ENCODE results near the gene ACAP3.
A peak's percentile ranks its signal among the peaks of the same experiment; 100 is the strongest.

The ACAP3 gene

DNA sequence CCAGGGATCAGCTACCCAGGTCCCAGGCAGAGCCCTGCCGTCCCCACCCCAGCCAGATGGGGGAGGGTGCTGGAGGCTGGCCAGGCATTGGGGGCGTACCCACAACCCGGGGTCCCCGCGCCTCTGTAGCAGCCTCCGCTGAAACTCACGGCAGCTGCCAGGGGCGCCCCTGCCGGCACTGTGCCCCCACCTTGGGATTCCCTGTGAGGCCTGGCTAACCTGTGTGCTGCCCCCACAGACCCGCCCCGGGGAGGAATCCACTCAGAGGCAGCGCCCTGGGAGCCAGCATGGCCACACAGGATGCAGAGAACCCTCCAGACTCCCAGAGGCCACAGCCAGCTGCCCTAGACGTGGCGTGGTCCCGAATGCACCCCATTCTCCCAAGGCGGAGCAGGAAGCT, 37.7 kb upstream of the ACAP3 start:
- no peak for DNase-seq
- ATAC-seq, result no peak

- DNase-seq (peak; percentile 69), ATAC-seq (peak; percentile 77)
Observed at GRCh38 chr1:1344655-1345361, 37.1 kb upstream of the ACAP3 start.

GRCh38 chr1:1343811-1344421, 36.2 kb upstream of the ACAP3 start:
- no peak for ATAC-seq

DNA sequence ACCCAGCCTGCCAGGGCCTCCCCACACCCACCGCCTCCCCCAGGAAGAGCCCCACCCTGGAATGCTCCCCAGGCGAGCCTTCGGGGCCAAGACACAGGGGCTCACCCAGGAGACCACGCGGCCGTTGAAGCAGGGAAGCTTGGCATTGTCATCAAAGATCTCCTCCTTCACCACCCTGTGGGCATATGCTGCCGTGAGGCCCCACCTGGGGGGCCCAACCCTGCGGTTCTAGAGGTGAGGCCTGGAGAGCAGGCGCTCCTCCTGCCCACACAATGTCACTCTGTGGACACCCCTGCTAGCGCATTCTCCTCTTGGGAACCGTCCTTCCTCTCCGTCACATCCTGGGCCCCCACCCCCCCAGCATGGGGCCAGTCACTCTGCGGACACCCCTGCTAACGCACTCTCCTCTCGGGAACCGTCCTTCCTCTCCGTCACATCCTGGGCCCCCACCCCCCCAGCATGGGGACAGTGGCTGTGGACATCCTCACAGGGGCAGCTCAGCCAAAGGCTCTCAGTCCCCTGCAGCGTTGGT, 34.9 kb upstream of the ACAP3 start:
- no peak for ATAC-seq
- no peak for DNase-seq

More at GRCh38 chr1:1343811-1344421, 36.2 kb upstream of the ACAP3 start:
- DNase-seq, result no peak

GRCh38 chr1:1342061-1342562, 34.4 kb upstream of the ACAP3 start:
- ATAC-seq (no peak), DNase-seq (no peak)

- no peak for DNase-seq
Observed at GRCh38 chr1:1341549-1342021, 33.9 kb upstream of the ACAP3 start.

GRCh38 chr1:1340791-1341548, 33.2 kb upstream of the ACAP3 start:
- ATAC-seq, result no peak
- no peak for DNase-seq

More at GRCh38 chr1:1341549-1342021, 33.9 kb upstream of the ACAP3 start:
- no peak for ATAC-seq

- no peak for ATAC-seq
Observed at GRCh38 chr1:1340185-1340584, 32.5 kb upstream of the ACAP3 start.

GRCh38 chr1:1338278-1338677, 30.5 kb upstream of the ACAP3 start:
- DNase-seq (no peak), ATAC-seq (no peak)

More at GRCh38 chr1:1340185-1340584, 32.5 kb upstream of the ACAP3 start:
- no peak for DNase-seq

- DNase-seq (peak; percentile 65), ATAC-seq (no peak)
Observed at GRCh38 chr1:1337793-1338147, 30.0 kb upstream of the ACAP3 start.

DNA sequence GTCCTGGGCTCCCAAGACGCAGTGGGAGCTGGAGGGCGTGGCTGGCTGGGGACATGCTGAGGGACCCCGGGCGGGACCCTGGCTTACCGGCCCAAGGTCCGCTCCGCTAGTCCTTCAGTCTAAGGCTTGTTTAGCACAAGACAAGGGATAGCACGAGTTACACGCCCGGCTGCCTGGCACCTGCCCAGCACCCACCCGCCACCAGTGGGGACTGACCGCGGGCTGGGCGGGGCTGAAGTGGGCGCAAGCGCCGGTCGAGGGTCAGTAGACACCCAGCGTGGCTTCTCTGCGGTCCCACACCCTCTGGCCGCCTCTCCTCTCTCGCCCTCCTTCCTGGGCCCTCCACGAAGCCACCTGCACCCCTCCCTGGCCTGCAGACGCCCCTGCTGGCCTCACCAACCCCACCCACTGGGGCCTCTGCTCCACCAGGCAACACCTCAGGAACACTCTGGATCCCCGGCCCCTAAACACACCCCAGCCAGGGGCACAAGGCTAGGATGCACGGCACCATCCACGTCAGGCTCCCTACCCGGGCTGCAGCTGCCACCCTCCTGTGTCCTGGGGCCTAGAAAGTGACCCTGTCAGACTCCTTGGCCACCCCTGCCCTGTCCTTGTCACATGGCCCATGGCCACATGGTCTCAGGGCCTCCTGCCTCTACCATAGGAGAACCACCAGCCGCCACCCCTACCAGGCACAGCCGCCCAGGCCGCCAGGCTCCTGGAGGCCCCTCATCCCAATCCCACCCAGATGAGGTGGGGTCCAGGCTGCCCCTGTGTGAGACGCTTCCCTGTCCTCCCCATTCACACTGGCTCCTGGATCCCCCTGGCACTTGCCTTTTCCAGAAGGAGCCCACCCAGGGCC, 29.4 kb upstream of the ACAP3 start:
- DNase-seq (no peak), ATAC-seq (no peak)

GRCh38 chr1:1336446-1336845, 28.7 kb upstream of the ACAP3 start:
- ATAC-seq, result no peak
- DNase-seq, result no peak

- ATAC-seq (no peak), DNase-seq (no peak)
Observed at GRCh38 chr1:1335792-1336248, 28.1 kb upstream of the ACAP3 start.

GRCh38 chr1:1335283-1335682, 27.6 kb upstream of the ACAP3 start:
- ATAC-seq (no peak), DNase-seq (no peak)

DNA sequence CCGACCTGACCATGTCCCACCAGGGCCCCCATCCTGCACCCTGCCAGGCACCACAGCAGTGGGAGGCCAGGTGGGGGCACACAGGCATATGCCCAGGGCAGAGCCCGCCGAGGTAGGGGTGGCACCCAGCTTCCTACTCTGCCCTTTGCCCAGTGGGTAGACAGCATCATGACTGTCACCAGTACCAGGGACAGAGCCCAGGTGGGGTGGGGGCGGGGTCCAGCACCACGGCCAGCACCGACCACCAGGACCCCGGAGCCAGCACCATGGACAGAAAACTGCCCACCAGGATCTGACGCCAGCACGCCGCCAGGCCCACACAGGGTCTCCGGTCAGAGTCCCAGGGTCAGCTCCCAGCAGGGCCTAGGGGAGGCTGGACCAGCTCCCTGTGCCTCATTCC, 27.1 kb upstream of the ACAP3 start:
- DNase-seq (no peak), ATAC-seq (no peak)

GRCh38 chr1:1333551-1334241, 26.0 kb upstream of the ACAP3 start:
- no peak for DNase-seq
- ATAC-seq, result no peak

- no peak for ATAC-seq
- DNase-seq, result no peak
Observed at GRCh38 chr1:1332774-1333480, 25.2 kb upstream of the ACAP3 start.

- DNase-seq (no peak), ATAC-seq (no peak)
Observed at GRCh38 chr1:1332031-1332755, 24.5 kb upstream of the ACAP3 start.

DNA sequence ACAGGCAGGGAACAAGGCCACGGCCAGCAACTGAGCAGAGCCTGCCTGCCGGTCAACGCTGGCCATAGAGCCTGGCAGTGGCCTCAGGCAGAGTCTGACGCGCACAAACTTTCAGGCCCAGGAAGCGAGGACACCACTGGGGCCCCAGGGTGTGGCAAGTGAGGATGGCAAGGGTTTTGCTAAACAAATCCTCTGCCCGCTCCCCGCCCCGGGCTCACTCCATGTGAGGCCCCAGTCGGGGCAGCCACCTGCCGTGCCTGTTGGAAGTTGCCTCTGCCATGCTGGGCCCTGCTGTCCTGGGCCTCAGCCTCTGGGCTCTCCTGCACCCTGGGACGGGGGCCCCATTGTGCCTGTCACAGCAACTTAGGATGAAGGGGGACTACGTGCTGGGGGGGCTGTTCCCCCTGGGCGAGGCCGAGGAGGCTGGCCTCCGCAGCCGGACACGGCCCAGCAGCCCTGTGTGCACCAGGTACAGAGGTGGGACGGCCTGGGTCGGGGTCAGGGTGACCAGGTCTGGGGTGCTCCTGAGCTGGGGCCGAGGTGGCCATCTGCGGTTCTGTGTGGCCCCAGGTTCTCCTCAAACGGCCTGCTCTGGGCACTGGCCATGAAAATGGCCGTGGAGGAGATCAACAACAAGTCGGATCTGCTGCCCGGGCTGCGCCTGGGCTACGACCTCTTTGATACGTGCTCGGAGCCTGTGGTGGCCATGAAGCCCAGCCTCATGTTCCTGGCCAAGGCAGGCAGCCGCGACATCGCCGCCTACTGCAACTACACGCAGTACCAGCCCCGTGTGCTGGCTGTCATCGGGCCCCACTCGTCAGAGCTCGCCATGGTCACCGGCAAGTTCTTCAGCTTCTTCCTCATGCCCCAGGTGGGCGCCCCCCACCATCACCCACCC, 23.6 kb upstream of the ACAP3 start, which contains the start of gene TAS1R3:
Gene TAS1R3, plus strand, starts transcription at position 213 of the 898 bp plus-strand sequence. Its CDS starts 66 bp downstream, at position 279.
- ATAC-seq (no peak), DNase-seq (no peak)

All from stimulated activated naive CD8-positive, alpha-beta T cell treated with anti-CD3 and anti-CD28 coated beads, Interleukin-15, Interleukin-2, amounts not matched to agents 100 U/mL and 50 U/mL, for 24 hours (primary cell).